Lower leg skin (tissue), 4 donors: ENCODE data around the gene ACVRL1. TPM values are rescaled to one million over a fixed set of nuclear protein-coding genes. Genes with fewer than 3 reads are reported as not detected.
A peak's percentile ranks its signal among the peaks of the same experiment; 100 is the strongest.

ENCODE experiments used
- DNase-seq, 2 donors: peaks; one replicate each; pipeline ENCODE4 v3.0.0-alpha.2; 2019; ENCODE audit warnings: low spot score in 2 of 2
- H3K4me3 ChIP-seq: fragments of 200-600 bp; sonication (generic); 2 replicates; pipeline ENCODE4 v1.5.1; 2017; ENCODE audit warnings: mild to moderate bottlenecking, low read depth; ENCODE audit not compliant: poor library complexity, severe bottlenecking
- POLR2A ChIP-seq, 2 donors: fragments of 450-650 bp; IDR thresholded peaks; one replicate each; pipeline ENCODE4 v1.6.1; 2016 to 2017; ENCODE audit warnings: antibody characterized with exemption in 2 of 2, mild to moderate bottlenecking in 1 of 2, moderate library complexity in 1 of 2
- WGBS, 2 donors: methylation state at CpG; one replicate each; pipeline ENCODE4 v1.1.5; 2018; 5-methylcytosine and 5-hydroxymethylcytosine counted together
- intact Hi-C: fragments of 100-400 bp; cut with DNase I; formaldehyde crosslinking; loops from one replicate; pipeline ENCODE4 v1.15.0; 2023; ENCODE audit warnings: low total_unique reads
- total RNA-seq, 4 donors: library from RNA; depleted of rRNA; stranded (reverse); fragments of >200 nt; gene quantifications; one replicate each; pipeline ENCODE4 v1.1.0, GENCODE V29; 2016
- TF ChIP-seq, protein P1 (sequence below), 3 donors: fragments of 450-650 bp; IDR thresholded peaks; one replicate each; pipeline ENCODE4 v1.5.1; 2016; ENCODE audit warnings: antibody characterized with exemption in 3 of 3, mild to moderate bottlenecking in 3 of 3, moderate library complexity in 2 of 3

The ACVRL1 gene
- total RNA-seq, 4 donors from 2014 or later: 12.9 to 99.8 (median 39.9) TPM

DNA sequence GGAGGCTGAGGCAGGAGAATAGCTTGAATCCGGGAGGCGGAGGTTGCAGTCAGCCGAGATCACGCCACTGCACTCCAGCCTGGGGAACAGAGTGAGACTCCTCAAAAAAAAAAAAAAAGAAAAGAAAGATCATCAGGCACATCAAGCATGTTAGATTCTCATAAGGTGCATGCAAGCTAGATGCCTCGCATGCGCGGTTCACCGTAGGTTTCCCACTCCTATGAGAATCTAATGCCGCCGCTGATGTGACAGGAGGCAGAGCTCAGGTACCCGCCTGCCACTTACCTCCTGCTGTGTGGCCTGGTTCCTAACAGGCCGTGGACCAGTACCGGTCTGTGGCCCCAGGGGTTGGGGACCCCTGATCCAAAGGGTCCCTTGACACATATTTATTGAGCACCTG is 51.2 kb downstream of the ACVRL1 start:
- 95% methylated on average over 13 of the region's 13 CpGs for WGBS, 2 donors
- DNase-seq: peak in 1 of 2 donors; percentile 17
- no peak overlapping the region for H3K4me3 ChIP-seq
- intact Hi-C loops: no loop called here
- TF ChIP-seq POLR2A (IDR thresholded peaks at IDR 0.05): no peak
- TF ChIP-seq, protein P1, sequence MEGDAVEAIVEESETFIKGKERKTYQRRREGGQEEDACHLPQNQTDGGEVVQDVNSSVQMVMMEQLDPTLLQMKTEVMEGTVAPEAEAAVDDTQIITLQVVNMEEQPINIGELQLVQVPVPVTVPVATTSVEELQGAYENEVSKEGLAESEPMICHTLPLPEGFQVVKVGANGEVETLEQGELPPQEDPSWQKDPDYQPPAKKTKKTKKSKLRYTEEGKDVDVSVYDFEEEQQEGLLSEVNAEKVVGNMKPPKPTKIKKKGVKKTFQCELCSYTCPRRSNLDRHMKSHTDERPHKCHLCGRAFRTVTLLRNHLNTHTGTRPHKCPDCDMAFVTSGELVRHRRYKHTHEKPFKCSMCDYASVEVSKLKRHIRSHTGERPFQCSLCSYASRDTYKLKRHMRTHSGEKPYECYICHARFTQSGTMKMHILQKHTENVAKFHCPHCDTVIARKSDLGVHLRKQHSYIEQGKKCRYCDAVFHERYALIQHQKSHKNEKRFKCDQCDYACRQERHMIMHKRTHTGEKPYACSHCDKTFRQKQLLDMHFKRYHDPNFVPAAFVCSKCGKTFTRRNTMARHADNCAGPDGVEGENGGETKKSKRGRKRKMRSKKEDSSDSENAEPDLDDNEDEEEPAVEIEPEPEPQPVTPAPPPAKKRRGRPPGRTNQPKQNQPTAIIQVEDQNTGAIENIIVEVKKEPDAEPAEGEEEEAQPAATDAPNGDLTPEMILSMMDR (IDR thresholded peaks at IDR 0.05): no peak

DNA sequence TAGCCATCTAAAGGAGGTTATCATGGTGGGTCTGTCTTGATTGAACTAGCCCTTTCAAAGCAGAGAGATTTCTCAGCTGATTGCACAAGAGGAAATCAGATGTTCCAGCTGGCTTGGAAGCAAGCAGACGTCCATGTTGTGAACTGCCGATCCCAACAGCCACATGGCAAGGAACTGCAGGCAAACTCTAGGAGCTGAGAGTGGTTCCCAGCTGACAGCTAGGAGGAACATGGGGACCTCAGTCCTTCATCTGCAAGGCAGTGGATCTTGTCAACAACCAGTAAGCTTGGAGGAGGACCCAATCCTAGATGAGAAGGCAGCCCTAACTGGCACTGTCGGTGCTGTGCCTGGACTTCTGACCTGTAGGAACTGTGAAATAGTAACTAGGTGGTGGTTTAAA is 51.9 kb downstream of the ACVRL1 start:
- TF ChIP-seq, protein P1 (IDR thresholded peaks at IDR 0.05): no peak
- TF ChIP-seq POLR2A (IDR thresholded peaks at IDR 0.05): no peak
- intact Hi-C loops: no loop called here
- WGBS, 2 donors: 28 to 40% methylated on average over 3 of the region's 3 CpGs
- DNase-seq: peak; percentile 61 to 83
- no peak overlapping the region for H3K4me3 ChIP-seq

DNA sequence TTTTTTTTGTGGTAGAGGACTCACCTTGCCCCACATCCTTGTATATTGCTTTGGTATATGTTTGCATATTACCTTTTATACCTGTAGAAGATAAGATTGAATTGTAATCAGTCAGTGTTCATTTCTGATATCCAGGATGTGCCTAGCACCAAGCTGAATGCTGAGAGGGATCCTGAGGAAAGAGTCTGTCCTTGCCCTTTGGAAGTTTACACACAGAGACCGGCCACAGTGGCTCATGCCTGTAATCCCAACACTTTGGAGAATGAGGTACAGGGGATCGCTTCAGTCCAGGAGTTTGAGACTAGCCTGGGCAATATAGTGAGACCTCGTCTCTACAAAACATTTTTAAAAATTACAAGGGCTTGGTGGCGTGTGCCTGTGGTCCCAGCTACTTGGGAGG is 52.6 kb downstream of the ACVRL1 start:
- 90 to 99% methylated on average over 4 of the region's 4 CpGs for WGBS, 2 donors
- peak in 1 of 2 donors; percentile 36 for DNase-seq
- intact Hi-C loops: no loop called here
- TF ChIP-seq, protein P1 (IDR thresholded peaks at IDR 0.05): no peak
- TF ChIP-seq POLR2A (IDR thresholded peaks at IDR 0.05): no peak
- H3K4me3 ChIP-seq: no peak overlapping the region

DNA sequence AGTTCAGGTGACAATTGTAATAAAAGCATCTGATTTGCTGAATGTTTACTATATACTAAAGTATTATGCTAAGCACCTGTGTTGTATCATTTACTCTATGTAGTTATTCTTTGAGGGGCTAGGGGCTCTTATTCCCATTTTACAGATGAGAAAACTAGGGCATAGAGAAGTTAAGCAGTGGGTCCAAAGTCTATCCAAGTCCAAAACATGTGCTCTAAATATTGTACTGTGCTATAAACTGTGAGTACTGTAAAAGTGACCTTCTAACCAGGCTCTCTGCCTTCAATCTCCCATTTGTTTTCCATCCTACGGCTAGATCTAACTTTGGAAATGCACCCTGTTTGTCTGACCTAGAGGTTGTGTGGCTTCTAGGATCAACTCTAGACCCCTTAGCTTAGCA is 53.2 kb downstream of the ACVRL1 start:
- no peak overlapping the region for H3K4me3 ChIP-seq
- 82 to 84% methylated on average over 1 of the region's 1 CpG for WGBS, 2 donors
- intact Hi-C loops: no loop called here
- TF ChIP-seq, protein P1 (IDR thresholded peaks at IDR 0.05): no peak
- no peak for TF ChIP-seq POLR2A (IDR thresholded peaks at IDR 0.05)
- DNase-seq: no peak

DNA sequence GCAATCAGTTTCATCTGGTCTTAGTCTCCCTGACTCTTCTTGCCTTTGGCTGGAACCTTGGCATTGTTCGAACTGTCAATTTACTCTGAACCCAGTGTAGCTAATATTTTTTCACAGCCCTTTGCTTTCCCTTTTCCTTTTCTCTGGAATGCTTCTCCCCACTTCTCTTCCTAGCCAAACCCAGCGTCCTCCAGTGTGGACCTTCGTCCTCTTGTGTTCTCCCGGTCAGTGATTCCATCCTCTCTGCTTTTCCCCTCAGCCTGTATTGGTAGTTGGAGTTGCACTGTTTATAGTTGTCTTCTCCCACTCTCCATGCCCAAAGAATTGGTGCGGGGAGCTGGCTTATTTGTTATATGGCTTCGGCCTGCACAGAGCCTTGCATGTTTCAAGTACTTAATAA is 53.6 kb downstream of the ACVRL1 start:
- TF ChIP-seq POLR2A (IDR thresholded peaks at IDR 0.05): no peak
- TF ChIP-seq, protein P1 (IDR thresholded peaks at IDR 0.05): no peak

DNA sequence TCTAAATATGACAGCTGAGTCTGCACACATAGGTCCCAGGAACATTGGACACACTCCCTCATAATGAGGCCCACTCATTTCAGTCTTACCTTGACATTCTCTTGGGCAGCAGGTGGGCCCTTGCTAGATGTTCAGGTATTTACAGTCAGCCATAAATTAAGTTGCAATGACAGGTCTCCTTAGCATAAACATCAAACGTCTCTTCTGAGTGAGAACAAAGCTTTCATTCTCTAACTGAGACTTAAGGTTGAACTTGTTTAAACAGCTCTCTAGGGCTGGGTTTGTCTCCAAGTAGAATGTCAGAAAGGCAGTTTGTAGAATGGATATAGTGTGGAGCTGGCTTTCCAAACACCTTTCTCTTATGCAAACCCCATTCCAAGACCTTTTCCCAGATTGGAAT is 54.5 kb downstream of the ACVRL1 start:
- DNase-seq: peak in 1 of 2 donors; percentile 43
- 10 to 11% methylated on average over 1 of the region's 1 CpG for whole genome bisulfite sequencing, 2 donors
- no peak for TF ChIP-seq POLR2A (IDR thresholded peaks at IDR 0.05)
- TF ChIP-seq, protein P1 (IDR thresholded peaks at IDR 0.05): no peak
- no peak overlapping the region for H3K4me3 ChIP-seq
- intact Hi-C loops: no loop called here

More for the DNA sequence above, 53.6 kb downstream of the ACVRL1 start:
- intact Hi-C loops: no loop called here
- 94 to 98% methylated on average over 3 to 6 of the region's 6 CpGs for WGBS, 2 donors
- peak in 1 of 2 donors; percentile 20 for DNase-seq
- no peak overlapping the region for H3K4me3 ChIP-seq
